Endodermal cell (in vitro differentiated cells): ENCODE results near the gene SUSD1. TPM values are rescaled to one million over a fixed set of nuclear protein-coding genes. Genes with fewer than 3 reads are reported as not detected.

Source experiments
- DNase-seq: peaks from one replicate; pipeline ENCODE4 v3.0.0-alpha.2; 2017
- H3K27ac ChIP-seq: 2 replicates; pipeline ENCODE4 v1.5.1; 2013; ENCODE audit warnings: mild to moderate bottlenecking, low read depth, low read length, moderate library complexity
- H3K27me3 ChIP-seq: 2 replicates; pipeline ENCODE4 v1.6.1; 2013; ENCODE audit warnings: mild to moderate bottlenecking, low read length, moderate library complexity; ENCODE audit not compliant: insufficient read depth, control insufficient read depth, poor library complexity, severe bottlenecking
- H3K36me3 ChIP-seq: 2 replicates; pipeline ENCODE4 v1.7.0; 2013; ENCODE audit warnings: mild to moderate bottlenecking, low read length, moderate library complexity; ENCODE audit not compliant: control insufficient read depth, insufficient read depth
- H3K4me1 ChIP-seq: one replicate; pipeline ENCODE4 v1.7.0; 2013; ENCODE audit warnings: low read length; ENCODE audit not compliant: control insufficient read depth, insufficient read depth
- H3K4me3 ChIP-seq: 2 replicates; pipeline ENCODE4 v1.5.1; 2013; ENCODE audit warnings: mild to moderate bottlenecking, low read length, moderate library complexity
- H3K9ac ChIP-seq: 2 replicates; pipeline ENCODE4 v1.6.1; 2013; ENCODE audit warnings: mild to moderate bottlenecking, low read length, moderate library complexity; ENCODE audit not compliant: poor library complexity, severe bottlenecking; ENCODE audit errors: extremely low read depth
- H3K9me3 ChIP-seq: 2 replicates; pipeline ENCODE4 v1.6.1; 2013; ENCODE audit warnings: mild to moderate bottlenecking, low read length, moderate library complexity; ENCODE audit not compliant: control insufficient read depth
- H3K27ac Mint-ChIP-seq: 2 replicates; pipeline ENCODE4 v1.8.0; 2020; ENCODE audit warnings: mixed read lengths
- H3K27me3 Mint-ChIP-seq: 2 replicates; pipeline ENCODE4 v1.8.0; 2021; ENCODE audit warnings: mild to moderate bottlenecking, mixed read lengths; ENCODE audit not compliant: insufficient read depth
- H3K36me3 Mint-ChIP-seq: 2 replicates; pipeline ENCODE4 v1.8.0; 2020; ENCODE audit warnings: low read depth, mixed read lengths
- H3K4me1 Mint-ChIP-seq: 2 replicates; pipeline ENCODE4 v1.8.0; 2020; ENCODE audit warnings: mixed read lengths
- H3K4me3 Mint-ChIP-seq: 2 replicates; pipeline ENCODE4 v1.8.0; 2020; ENCODE audit warnings: mild to moderate bottlenecking, moderate library complexity, mixed read lengths
- H3K9me3 Mint-ChIP-seq: 2 replicates; pipeline ENCODE4 v1.8.0; 2020; ENCODE audit warnings: mild to moderate bottlenecking, mixed read lengths
- CTCF ChIP-seq: fragments of 200-600 bp; sonication (generic); conservative IDR thresholded peaks from 2 replicates; pipeline ENCODE4 v1.5.0; 2021; ENCODE audit warnings: antibody characterized with exemption, mild to moderate bottlenecking
- WGBS, 2 experiments: methylation state at CpG; one replicate each; pipeline versions ENCODE4 v1.1.5 to v1.1.7; 2013; ENCODE audit warnings: missing lambda C conversion rate in 2 of 2, mixed read lengths in 1 of 2; ENCODE audit not compliant: insufficient coverage in 1 of 2, insufficient read length in 1 of 2; 5-methylcytosine and 5-hydroxymethylcytosine counted together
- total RNA-seq, 2 donors: library from RNA; stranded (reverse); fragmentation: NEBNext Ultra II Directional in 1 of 2; extraction: Animal tissue kit (Norgen Biotek cat#: 25700) in 1 of 2; gene quantifications; 2 replicates in 1 of 2; 3 replicates in 1 of 2; pipeline ENCODE4 v1.2.1, GENCODE V29; 2021

The SUSD1 gene
- total RNA-seq, 2 donors from 2014 or later, result 7.7 to 10.4 TPM

GRCh38 chr9:112050544-112051475, 124.3 kb downstream of the SUSD1 start:
- H3K4me1 ChIP-seq, result no peaks in the 10 kb centered on the region
- no peak overlapping the region for H3K4me3 Mint-ChIP-seq
- peaks cover 16% of the 10 kb centered on the region for H3K36me3 Mint-ChIP-seq
- H3K27ac ChIP-seq, result no peak overlapping the region
- H3K9me3 ChIP-seq, result peaks cover 7% of the 10 kb centered on the region
- no peak for TF ChIP-seq CTCF
- H3K9me3 Mint-ChIP-seq, result peaks cover 8% of the 10 kb centered on the region
- H3K27me3 ChIP-seq, result no peaks in the 10 kb centered on the region
- no peaks in the 10 kb centered on the region for H3K36me3 ChIP-seq
- DNase-seq, result peak; percentile 18
- H3K4me3 ChIP-seq, result no peak overlapping the region
- no peaks in the 10 kb centered on the region for H3K4me1 Mint-ChIP-seq
- no peaks in the 10 kb centered on the region for H3K27me3 Mint-ChIP-seq
- 87 to 91% methylated on average over 3 to 6 of the region's 7 CpGs for WGBS, 2 experiments
- H3K9ac ChIP-seq, result no peak overlapping the region
- H3K27ac Mint-ChIP-seq, result no peak overlapping the region

GRCh38 chr9:112049811-112050516, 125.1 kb downstream of the SUSD1 start:
- Mint-ChIP-seq H3K27me3 (no peaks in the 10 kb centered on the region), H3K4me3 (no peak overlapping the region), H3K9me3 (peaks cover 8% of the 10 kb centered on the region), H3K27ac (no peak overlapping the region), H3K36me3 (peaks cover 16% of the 10 kb centered on the region), H3K4me1 (no peaks in the 10 kb centered on the region)
- H3K4me3 ChIP-seq, result no peak overlapping the region
- H3K9me3 ChIP-seq, result peaks cover 7% of the 10 kb centered on the region
- H3K36me3 ChIP-seq, result no peaks in the 10 kb centered on the region
- 84 to 94% methylated on average over 3 to 4 of the region's 4 CpGs for WGBS, 2 experiments
- H3K4me1 ChIP-seq, result no peaks in the 10 kb centered on the region
- DNase-seq, result peak; percentile 10
- H3K9ac ChIP-seq, result no peak overlapping the region
- H3K27me3 ChIP-seq, result no peaks in the 10 kb centered on the region
- TF ChIP-seq CTCF, result no peak
- no peak overlapping the region for H3K27ac ChIP-seq

GRCh38 chr9:112048924-112049691, 126.0 kb downstream of the SUSD1 start:
- no peak overlapping the region for H3K4me3 Mint-ChIP-seq
- H3K4me1 Mint-ChIP-seq, result no peaks in the 10 kb centered on the region
- H3K27ac ChIP-seq, result no peak overlapping the region
- peak; percentile 13 for DNase-seq
- H3K27me3 ChIP-seq, result no peaks in the 10 kb centered on the region
- no peaks in the 10 kb centered on the region for H3K4me1 ChIP-seq
- H3K4me3 ChIP-seq, result no peak overlapping the region
- H3K36me3 ChIP-seq, result no peaks in the 10 kb centered on the region
- peaks cover 7% of the 10 kb centered on the region for H3K9me3 ChIP-seq
- peaks cover 8% of the 10 kb centered on the region for H3K9me3 Mint-ChIP-seq
- 80 to 84% methylated on average over 8 to 11 of the region's 11 CpGs for WGBS, 2 experiments
- TF ChIP-seq CTCF, result no peak
- H3K27ac Mint-ChIP-seq, result no peak overlapping the region
- H3K9ac ChIP-seq, result no peak overlapping the region
- H3K27me3 Mint-ChIP-seq, result no peaks in the 10 kb centered on the region
- H3K36me3 Mint-ChIP-seq, result peaks cover 12% of the 10 kb centered on the region
